Panc1 (cell line): Measurements from ENCODE around the gene PLCH2. TPM values are rescaled to one million over a fixed set of nuclear protein-coding genes. Genes with fewer than 3 reads are reported as not detected.

ENCODE experiments used
- ATAC-seq: fragments of 200-7000 bp; cut with Tn5 transposase; 2 replicates; pipeline ENCODE4 v1.9.1; 2020; ENCODE audit warnings: mild to moderate bottlenecking, moderate library complexity
- BruUV-seq: library from RNA; stranded (reverse); fragments of 400-500 nt; replicated peaks from 2 replicates; lab custom pipeline; 2021; lab: Mats Ljungman, UMichigan
- CTCF ChIA-PET: fragments of 300-600 bp; sonication (Branson Sonifier 250); formaldehyde crosslinking; loops from one replicate; lab custom pipeline; 2022; ENCODE audit warnings: antibody characterized with exemption; lab: Charles Lee
- POLR2A ChIA-PET: fragments of 300-600 bp; sonication (Branson Sonifier 250); formaldehyde crosslinking; loops from one replicate; lab custom pipeline; 2022; ENCODE audit warnings: antibody characterized with exemption; lab: Charles Lee
- DNase-seq: peaks from one replicate; pipeline ENCODE4 v3.0.0-alpha.2; 2010; ENCODE audit warnings: low read depth, low spot score
- H3K27ac ChIP-seq: 2 replicates; pipeline ENCODE4 v1.5.1; 2011; ENCODE audit warnings: mild to moderate bottlenecking, low read length, inconsistent platforms
- H3K27me3 ChIP-seq: fragments of 200-500 bp; sonication (Bioruptor generic); 2 replicates; pipeline ENCODE4 v1.6.0; 2014; ENCODE audit warnings: low read length, inconsistent platforms; ENCODE audit not compliant: control insufficient read depth, insufficient read depth
- H3K36me3 ChIP-seq: fragments of 200-500 bp; sonication (Bioruptor generic); 2 replicates; pipeline ENCODE4 v1.5.1; 2014; ENCODE audit warnings: inconsistent platforms, mild to moderate bottlenecking, low read length, moderate library complexity; ENCODE audit not compliant: control insufficient read depth, insufficient read depth
- H3K4me1 ChIP-seq: 2 replicates; pipeline ENCODE4 v1.5.1; 2011; ENCODE audit warnings: inconsistent platforms, mild to moderate bottlenecking, low read length, moderate library complexity; ENCODE audit not compliant: control insufficient read depth, insufficient read depth
- H3K4me3 ChIP-seq, 2 experiments: 2 replicates each; pipeline ENCODE4 v1.5.1; 2011 to 2012; ENCODE audit warnings: low read depth in 2 of 2, low read length in 2 of 2, mild to moderate bottlenecking in 2 of 2, inconsistent platforms in 1 of 2, moderate library complexity in 1 of 2
- H3K9me3 ChIP-seq: fragments of 200-500 bp; sonication (Bioruptor generic); 2 replicates; pipeline ENCODE4 v1.5.1; 2014; ENCODE audit warnings: low read depth, mild to moderate bottlenecking, inconsistent platforms, low read length, moderate library complexity; ENCODE audit not compliant: control insufficient read depth, insufficient read depth
- POLR2AphosphoS5 ChIP-seq: IDR thresholded peaks from 2 replicates; pipeline ENCODE4 v1.6.1; 2012; ENCODE audit warnings: mild to moderate bottlenecking, low read depth, low read length, moderate library complexity
- SIN3A ChIP-seq: IDR thresholded peaks from 2 replicates; pipeline ENCODE4 v1.6.1; 2012; ENCODE audit warnings: low read depth, mild to moderate bottlenecking, low read length, moderate library complexity, borderline replicate concordance; ENCODE audit not compliant: insufficient read depth
- TCF7L2 ChIP-seq: IDR thresholded peaks from 2 replicates; pipeline ENCODE4 v1.6.1; 2011; ENCODE audit warnings: mild to moderate bottlenecking, low read depth, low read length, inconsistent platforms
- in situ Hi-C: cut with HindIII; loops from 2 replicates; pipeline ENCODE4 v1.10.0; 2016; ENCODE audit warnings: low sequenced_read_pairs, low pct_unique_long_range_greater_than_20kb
- intact Hi-C: fragments of 100-400 bp; cut with micrococcal nuclease; formaldehyde crosslinking; loops from one replicate; pipeline ENCODE4 v1.10.0; 2022; ENCODE audit not compliant: unreplicated experiment
- total RNA-seq: library from RNA; stranded (reverse); gene quantifications from one replicate; pipeline ENCODE4 v1.2.1, GENCODE V29; 2021; ENCODE audit not compliant: unreplicated experiment
- TF ChIP-seq, protein P1 (sequence below), 2 experiments: IDR thresholded peaks; 2 replicates each; pipeline ENCODE4 v1.6.1; 2011 to 2012; ENCODE audit warnings: low read depth in 2 of 2, control low read depth in 1 of 2, low read length in 1 of 2, mild to moderate bottlenecking in 1 of 2, moderate library complexity in 1 of 2; ENCODE audit not compliant: insufficient read depth in 1 of 2
- TF ChIP-seq, protein P2 (sequence below): fragments of 450-650 bp; IDR thresholded peaks from 2 replicates; pipeline ENCODE4 v1.5.1; 2017; ENCODE audit warnings: mild to moderate bottlenecking

Gene PLCH2
- total RNA-seq, 1 experiment from 2014 or later = 41.2 TPM

DNA sequence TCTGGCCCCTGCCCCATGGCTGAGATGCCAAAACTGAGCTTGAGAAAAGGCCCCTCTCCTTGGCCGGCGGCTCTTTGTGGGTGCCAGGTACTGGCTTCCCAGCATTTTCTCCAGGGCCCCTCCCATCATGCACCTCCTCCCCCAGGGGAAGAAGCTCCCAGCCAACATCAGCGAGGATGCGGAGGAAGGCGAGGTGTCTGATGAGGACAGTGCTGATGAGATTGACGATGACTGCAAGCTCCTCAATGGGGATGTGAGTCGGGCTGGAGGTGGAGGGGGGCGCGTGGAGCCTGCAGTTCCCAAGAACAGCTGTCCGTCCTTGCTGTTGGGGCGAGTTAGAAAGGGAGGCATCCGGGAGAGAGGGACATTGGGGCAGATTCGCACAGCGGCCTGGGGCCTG lies 13.5 kb downstream of the PLCH2 start:
- POLR2A ChIA-PET = no interaction called here
- peaks cover 14% of the 10 kb centered on the region for H3K4me1 ChIP-seq
- H3K36me3 ChIP-seq = no peaks in the 10 kb centered on the region
- CTCF ChIA-PET = interaction anchor here (0.6 kb wide), 2 partner anchors 26 to 70 kb away, joined by 3 to 5 read pairs; no protein-coding TSS in a partner anchor
- H3K4me3 ChIP-seq = no peak overlapping the region
- intact Hi-C loops = loop anchor here (10.0 kb wide), 1 partner anchor 565 kb away; no protein-coding TSS in a partner anchor
- BruUV-seq = no TSS peak
- no peaks in the 10 kb centered on the region for H3K27me3 ChIP-seq
- no peak for DNase-seq
- H3K27ac ChIP-seq = no peak overlapping the region
- H3K9me3 ChIP-seq = no peaks in the 10 kb centered on the region
- TF ChIP-seq POLR2AphosphoS5 (no peak), TCF7L2 (no peak), SIN3A (no peak)
- TF ChIP-seq, protein P1, sequence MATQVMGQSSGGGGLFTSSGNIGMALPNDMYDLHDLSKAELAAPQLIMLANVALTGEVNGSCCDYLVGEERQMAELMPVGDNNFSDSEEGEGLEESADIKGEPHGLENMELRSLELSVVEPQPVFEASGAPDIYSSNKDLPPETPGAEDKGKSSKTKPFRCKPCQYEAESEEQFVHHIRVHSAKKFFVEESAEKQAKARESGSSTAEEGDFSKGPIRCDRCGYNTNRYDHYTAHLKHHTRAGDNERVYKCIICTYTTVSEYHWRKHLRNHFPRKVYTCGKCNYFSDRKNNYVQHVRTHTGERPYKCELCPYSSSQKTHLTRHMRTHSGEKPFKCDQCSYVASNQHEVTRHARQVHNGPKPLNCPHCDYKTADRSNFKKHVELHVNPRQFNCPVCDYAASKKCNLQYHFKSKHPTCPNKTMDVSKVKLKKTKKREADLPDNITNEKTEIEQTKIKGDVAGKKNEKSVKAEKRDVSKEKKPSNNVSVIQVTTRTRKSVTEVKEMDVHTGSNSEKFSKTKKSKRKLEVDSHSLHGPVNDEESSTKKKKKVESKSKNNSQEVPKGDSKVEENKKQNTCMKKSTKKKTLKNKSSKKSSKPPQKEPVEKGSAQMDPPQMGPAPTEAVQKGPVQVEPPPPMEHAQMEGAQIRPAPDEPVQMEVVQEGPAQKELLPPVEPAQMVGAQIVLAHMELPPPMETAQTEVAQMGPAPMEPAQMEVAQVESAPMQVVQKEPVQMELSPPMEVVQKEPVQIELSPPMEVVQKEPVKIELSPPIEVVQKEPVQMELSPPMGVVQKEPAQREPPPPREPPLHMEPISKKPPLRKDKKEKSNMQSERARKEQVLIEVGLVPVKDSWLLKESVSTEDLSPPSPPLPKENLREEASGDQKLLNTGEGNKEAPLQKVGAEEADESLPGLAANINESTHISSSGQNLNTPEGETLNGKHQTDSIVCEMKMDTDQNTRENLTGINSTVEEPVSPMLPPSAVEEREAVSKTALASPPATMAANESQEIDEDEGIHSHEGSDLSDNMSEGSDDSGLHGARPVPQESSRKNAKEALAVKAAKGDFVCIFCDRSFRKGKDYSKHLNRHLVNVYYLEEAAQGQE (IDR thresholded peaks at IDR 0.05; ENCODE audit: insufficient read depth in 1 of 2, low read depth in 2 of 2, low read length in 1 of 2) = no peak
- TF ChIP-seq, protein P2, sequence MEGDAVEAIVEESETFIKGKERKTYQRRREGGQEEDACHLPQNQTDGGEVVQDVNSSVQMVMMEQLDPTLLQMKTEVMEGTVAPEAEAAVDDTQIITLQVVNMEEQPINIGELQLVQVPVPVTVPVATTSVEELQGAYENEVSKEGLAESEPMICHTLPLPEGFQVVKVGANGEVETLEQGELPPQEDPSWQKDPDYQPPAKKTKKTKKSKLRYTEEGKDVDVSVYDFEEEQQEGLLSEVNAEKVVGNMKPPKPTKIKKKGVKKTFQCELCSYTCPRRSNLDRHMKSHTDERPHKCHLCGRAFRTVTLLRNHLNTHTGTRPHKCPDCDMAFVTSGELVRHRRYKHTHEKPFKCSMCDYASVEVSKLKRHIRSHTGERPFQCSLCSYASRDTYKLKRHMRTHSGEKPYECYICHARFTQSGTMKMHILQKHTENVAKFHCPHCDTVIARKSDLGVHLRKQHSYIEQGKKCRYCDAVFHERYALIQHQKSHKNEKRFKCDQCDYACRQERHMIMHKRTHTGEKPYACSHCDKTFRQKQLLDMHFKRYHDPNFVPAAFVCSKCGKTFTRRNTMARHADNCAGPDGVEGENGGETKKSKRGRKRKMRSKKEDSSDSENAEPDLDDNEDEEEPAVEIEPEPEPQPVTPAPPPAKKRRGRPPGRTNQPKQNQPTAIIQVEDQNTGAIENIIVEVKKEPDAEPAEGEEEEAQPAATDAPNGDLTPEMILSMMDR = no peak
- in situ Hi-C loops = no loop called here
- no peak for ATAC-seq

DNA sequence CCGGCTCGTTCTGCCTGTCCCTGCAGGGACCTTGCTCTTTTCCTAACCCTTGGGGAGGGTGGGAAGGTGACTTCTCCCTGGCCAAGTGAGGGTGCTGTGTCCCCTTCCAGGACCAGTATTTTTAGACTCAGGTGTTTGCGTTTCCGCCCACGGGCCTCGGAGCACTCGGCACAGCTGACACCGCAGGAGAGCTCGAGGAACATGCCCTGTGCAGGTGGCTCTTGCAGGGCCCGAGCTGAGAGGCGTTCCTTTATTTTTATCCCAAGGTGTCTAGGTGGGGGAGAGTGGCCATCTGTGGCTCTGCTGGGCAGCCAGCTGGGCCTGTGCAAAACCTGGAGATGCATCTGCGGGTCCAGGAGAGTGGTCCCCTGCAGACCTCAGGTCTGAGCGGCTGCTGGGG lies 16.0 kb downstream of the PLCH2 start:
- no peak for ATAC-seq
- Histone ChIP-seq H3K36me3 (no peaks in the 10 kb centered on the region), H3K27ac (no peak overlapping the region), H3K4me1 (peaks cover 22% of the 10 kb centered on the region), H3K27me3 (no peaks in the 10 kb centered on the region), H3K4me3 (no peak overlapping the region), H3K9me3 (no peaks in the 10 kb centered on the region)
- no peak for DNase-seq
- in situ Hi-C loops (no loop called here), intact Hi-C loops (loop anchor here (10.0 kb wide), 1 partner anchor 563 kb away; no protein-coding TSS in a partner anchor)
- CTCF ChIA-PET = interaction anchor here (0.5 kb wide), 1 partner anchor 8 kb away, joined by 15 read pairs; no protein-coding TSS in a partner anchor
- POLR2A ChIA-PET = no interaction called here
- no TSS peak for BruUV-seq
- TF ChIP-seq SIN3A = no peak

DNA sequence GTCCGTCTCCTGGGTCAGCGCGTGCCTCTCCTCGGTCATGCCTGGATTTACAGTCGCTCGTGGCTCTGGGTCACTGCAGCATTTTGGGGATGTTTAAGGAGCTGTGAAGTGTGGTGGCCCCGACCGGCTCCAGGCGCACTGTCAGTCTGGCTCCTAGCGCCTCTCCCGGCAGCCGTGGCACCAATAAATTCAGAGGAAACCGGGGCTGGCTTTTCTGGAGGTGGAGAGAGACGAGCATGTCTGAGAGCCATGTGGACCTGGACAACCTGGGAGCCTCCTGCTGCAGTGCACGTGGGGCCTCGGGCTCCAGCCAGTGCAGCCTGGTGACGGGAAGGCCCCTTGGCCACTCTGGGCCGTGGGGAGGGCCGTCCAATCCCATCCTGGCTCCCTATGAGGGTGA lies 17.1 kb downstream of the PLCH2 start:
- peaks cover 22% of the 10 kb centered on the region for H3K4me1 ChIP-seq
- BruUV-seq = no TSS peak
- no peaks in the 10 kb centered on the region for H3K36me3 ChIP-seq
- ChIA-PET POLR2A (no interaction called here), CTCF (interaction anchor here (0.6 kb wide), 1 partner anchor 15 kb away, joined by 3 read pairs; no protein-coding TSS in a partner anchor)
- H3K27ac ChIP-seq = peak overlapping the region; percentile 9; the same call in 1 of the 2 replicates
- intact Hi-C loops (loop anchor here (10.0 kb wide), 1 partner anchor 562 kb away; no protein-coding TSS in a partner anchor), in situ Hi-C loops (no loop called here)
- H3K27me3 ChIP-seq = no peaks in the 10 kb centered on the region
- no peak for TF ChIP-seq POLR2AphosphoS5
- TF ChIP-seq, protein P1 (IDR thresholded peaks at IDR 0.05; ENCODE audit: insufficient read depth in 1 of 2, low read depth in 2 of 2, low read length in 1 of 2) = no peak
- TF ChIP-seq TCF7L2 = no peak
- TF ChIP-seq, protein P2 = no peak
- no peak for TF ChIP-seq SIN3A
- no peak for DNase-seq
- no peak for ATAC-seq
- no peak overlapping the region for H3K4me3 ChIP-seq
- no peaks in the 10 kb centered on the region for H3K9me3 ChIP-seq
